ENCODE data around the gene PIRT.

- no peak for TF ChIP-seq EZH2 (optimal IDR thresholded peaks at IDR 0.05; ENCODE audit: low read depth, low read length)
- no peak for TF ChIP-seq CTCF (IDR thresholded peaks at IDR 0.05; ENCODE audit: low read length)
Measured at GRCh38 chr17:10785295-10785694, 52.6 kb downstream of the PIRT start.
